GM23248 (cell line): ENCODE results near the gene CELA2B. TPM values are rescaled to one million over a fixed set of nuclear protein-coding genes. Genes with fewer than 3 reads are reported as not detected.

Experiments used
- DNase-seq: peaks from one replicate; pipeline ENCODE4 v3.0.0-alpha.2; 2015
- H2AFZ ChIP-seq: fragments of 200-600 bp; sonication (generic); 2 replicates; pipeline ENCODE4 v1.6.1; 2016; ENCODE audit warnings: antibody characterized with exemption
- H3F3A ChIP-seq: fragments of 200-600 bp; sonication (generic); 2 replicates; pipeline ENCODE4 v1.6.1; 2016; ENCODE audit warnings: mild to moderate bottlenecking, antibody characterized with exemption, mixed run types; ENCODE audit not compliant: insufficient read depth
- H3K27ac ChIP-seq: fragments of 200-600 bp; sonication (generic); 2 replicates; pipeline ENCODE4 v1.5.1; 2016; ENCODE audit warnings: mild to moderate bottlenecking
- H3K27me3 ChIP-seq: fragments of 200-600 bp; sonication (generic); replicated peaks from 2 replicates; pipeline ENCODE4 v1.6.1; 2016; ENCODE audit warnings: mild to moderate bottlenecking; ENCODE audit not compliant: insufficient read depth
- H3K36me3 ChIP-seq: fragments of 200-600 bp; sonication (generic); 2 replicates; pipeline ENCODE4 v1.6.1; 2016; ENCODE audit warnings: low read depth, mild to moderate bottlenecking
- H3K4me1 ChIP-seq: fragments of 200-600 bp; sonication (generic); 2 replicates; pipeline ENCODE4 v1.6.1; 2016; ENCODE audit warnings: mild to moderate bottlenecking; ENCODE audit not compliant: insufficient read depth
- H3K4me2 ChIP-seq: fragments of 200-600 bp; sonication (generic); one replicate; pipeline ENCODE4 v1.6.1; 2016; ENCODE audit warnings: mild to moderate bottlenecking; ENCODE audit not compliant: unreplicated experiment
- H3K4me3 ChIP-seq: fragments of 200-600 bp; sonication (generic); 2 replicates; pipeline ENCODE4 v1.5.1; 2016; ENCODE audit warnings: mild to moderate bottlenecking
- H3K79me2 ChIP-seq: fragments of 200-600 bp; sonication (generic); 2 replicates; pipeline ENCODE4 v1.6.1; 2016; ENCODE audit warnings: mild to moderate bottlenecking; ENCODE audit not compliant: insufficient read depth
- H3K9ac ChIP-seq: fragments of 200-600 bp; sonication (generic); 2 replicates; pipeline ENCODE4 v1.6.1; 2016; ENCODE audit warnings: mild to moderate bottlenecking
- H3K9me2 ChIP-seq: fragments of 200-600 bp; sonication (generic); 2 replicates; pipeline ENCODE4 v1.6.1; 2016; ENCODE audit warnings: mixed run types, mild to moderate bottlenecking, moderate library complexity; ENCODE audit not compliant: insufficient read depth
- H3K9me3 ChIP-seq: fragments of 200-600 bp; sonication (generic); one replicate; pipeline ENCODE4 v1.6.1; 2017; ENCODE audit warnings: low read depth
- H4K20me1 ChIP-seq: fragments of 200-600 bp; sonication (generic); 2 replicates; pipeline ENCODE4 v1.6.0; 2016; ENCODE audit not compliant: insufficient read depth
- EZH2 ChIP-seq: fragments of 200-600 bp; sonication (generic); IDR thresholded peaks from 2 replicates; pipeline ENCODE4 v1.6.1; 2018; ENCODE audit warnings: antibody characterized with exemption, mild to moderate bottlenecking; ENCODE audit not compliant: insufficient read depth, poor library complexity, severe bottlenecking
- EZH2phosphoT487 ChIP-seq: fragments of 200-600 bp; sonication (generic); IDR thresholded peaks from 2 replicates; pipeline ENCODE4 v1.6.1; 2018; ENCODE audit warnings: antibody characterized with exemption, moderate library complexity, mild to moderate bottlenecking, low read depth; ENCODE audit not compliant: insufficient read depth
- whole genome bisulfite sequencing, 2 experiments: methylation state at CpG; one replicate each; pipeline ENCODE4 v1.1.6; 2015 to 2017; ENCODE audit warnings: low lambda C conversion rate in 2 of 2, low coverage in 1 of 2; ENCODE audit errors: missing lambda C conversion rate in 2 of 2; 5-methylcytosine and 5-hydroxymethylcytosine counted together
- in situ Hi-C: fragments of 300-500 bp; cut with MboI; formaldehyde crosslinking; loops from 2 replicates; pipeline ENCODE4 v1.15.0; 2020
- polyA plus RNA-seq: library from polyadenylated mRNA; unstranded; fragments of >200 nt; fragmentation: Nextera tagmentation; extraction: Ambion mirVana; gene quantifications from 2 replicates; pipeline ENCODE4 v1.2.1, GENCODE V29; 2016
- total RNA-seq: library from RNA; depleted of rRNA; stranded (reverse); fragments of >200 nt; shearing (Covaris generic); gene quantifications from 2 replicates; pipeline ENCODE4 v1.2.3, GENCODE V29; 2014

Gene CELA2B
- total and polyA plus RNA-seq, 2 experiments from 2014 or later: not detected

DNA sequence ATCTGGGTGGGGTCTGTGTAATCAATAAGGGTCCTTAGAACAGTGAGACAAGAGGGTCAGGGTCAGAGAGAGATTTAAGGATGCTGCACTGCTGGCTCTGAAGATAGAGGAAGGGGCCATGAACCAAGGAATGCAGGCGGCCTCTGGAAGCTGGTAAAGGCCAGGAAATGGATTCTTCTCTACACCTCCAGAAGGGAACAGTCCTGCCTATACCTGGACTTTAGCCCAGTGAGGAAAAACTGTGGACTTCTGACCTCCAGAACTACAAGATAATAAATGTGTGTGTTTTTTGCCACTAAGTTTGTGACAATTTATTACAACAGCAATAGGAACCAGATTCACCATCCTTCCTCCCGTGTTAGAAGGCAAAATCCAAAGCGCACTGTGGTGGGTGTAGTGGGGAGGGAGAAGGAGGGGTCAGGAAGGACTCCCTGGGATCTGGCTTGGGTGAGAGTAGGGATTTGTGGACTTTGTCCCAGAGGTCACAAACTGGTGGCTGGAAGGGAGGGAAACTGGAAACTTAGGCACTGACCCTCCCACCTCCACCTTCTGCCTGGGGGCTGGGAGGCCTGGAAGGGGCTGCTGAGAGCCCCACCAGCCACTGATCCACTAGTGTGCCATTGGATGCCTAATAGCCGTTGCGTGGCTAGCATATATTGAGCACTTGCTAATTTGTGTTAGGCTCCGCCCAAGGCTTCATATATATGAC lies 24.7 kb upstream of the CELA2B start:
- no peaks in the 10 kb centered on the region for H3K9me3 ChIP-seq
- H3F3A ChIP-seq: no peaks in the 10 kb centered on the region
- H3K9ac ChIP-seq: no peak overlapping the region
- no peak overlapping the region for H3K4me3 ChIP-seq
- no peaks in the 10 kb centered on the region for H3K27me3 ChIP-seq
- 77 to 80% methylated on average over 6 of the region's 6 CpGs for WGBS, 2 experiments
- in situ Hi-C loops: no loop called here
- H3K4me1 ChIP-seq: peaks cover 7% of the 10 kb centered on the region
- H2AFZ ChIP-seq: no peak overlapping the region
- no peaks in the 10 kb centered on the region for H3K79me2 ChIP-seq
- H3K9me2 ChIP-seq: no peaks in the 10 kb centered on the region
- TF ChIP-seq EZH2phosphoT487 (no peak), EZH2 (no peak)
- no peak overlapping the region for H3K4me2 ChIP-seq
- H4K20me1 ChIP-seq: no peaks in the 10 kb centered on the region
- H3K36me3 ChIP-seq: no peaks in the 10 kb centered on the region
- no peak for DNase-seq
- H3K27ac ChIP-seq: no peak overlapping the region

- DNase-seq: peak; percentile 36
- H3K27me3 ChIP-seq: no peaks in the 10 kb centered on the region
- H4K20me1 ChIP-seq: no peaks in the 10 kb centered on the region
- H3K27ac ChIP-seq: no peak overlapping the region
- in situ Hi-C loops: no loop called here
- H3K36me3 ChIP-seq: no peaks in the 10 kb centered on the region
- no peak for TF ChIP-seq EZH2phosphoT487
- H3K4me2 ChIP-seq: no peak overlapping the region
- H3K9ac ChIP-seq: no peak overlapping the region
- H3K9me3 ChIP-seq: no peaks in the 10 kb centered on the region
- peaks cover 7% of the 10 kb centered on the region for H3K4me1 ChIP-seq
- no peaks in the 10 kb centered on the region for H3K79me2 ChIP-seq
- H2AFZ ChIP-seq: no peak overlapping the region
- no peak overlapping the region for H3K4me3 ChIP-seq
- no peaks in the 10 kb centered on the region for H3K9me2 ChIP-seq
- H3F3A ChIP-seq: no peaks in the 10 kb centered on the region
- 85 to 100% methylated on average over 1 of the region's 1 CpG for WGBS, 2 experiments
Measured at GRCh38 chr1:15452216-15452615, 23.7 kb upstream of the CELA2B start.

DNA sequence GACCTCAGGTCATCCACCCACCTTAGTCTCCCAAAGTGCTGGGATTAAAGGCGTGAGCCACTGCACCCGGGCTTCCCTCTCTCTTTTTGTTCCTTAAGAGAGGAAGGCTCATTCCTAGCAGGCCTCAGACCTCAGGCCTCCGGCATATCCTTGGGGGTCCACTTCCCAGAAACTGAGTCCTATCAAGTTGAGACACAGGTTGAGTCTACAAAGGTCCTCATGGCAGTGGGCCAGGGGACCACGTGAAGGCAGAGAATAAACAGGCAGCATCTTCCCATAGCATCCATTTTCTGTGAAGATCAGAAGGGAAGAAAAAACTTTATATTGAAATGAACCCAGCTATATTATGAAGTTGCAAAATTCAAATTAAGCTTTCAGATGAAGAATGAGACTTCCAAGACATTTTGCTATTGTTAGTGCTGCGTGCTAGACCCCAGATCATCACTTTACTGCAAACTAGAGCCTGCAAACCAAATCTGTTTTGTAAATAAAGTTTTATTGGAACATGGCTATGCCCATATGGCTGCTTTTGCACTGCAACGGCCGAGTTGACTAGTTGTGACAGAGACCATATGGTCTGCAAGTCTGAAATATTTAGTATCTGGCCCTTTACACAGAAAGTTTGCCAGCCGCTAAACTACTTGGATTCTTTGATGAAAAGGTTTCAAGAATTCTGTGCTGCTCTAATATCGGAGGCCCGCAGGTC lies 22.9 kb upstream of the CELA2B start:
- WGBS, 2 experiments: 78 to 79% methylated on average over 10 of the region's 10 CpGs
- H3K4me1 ChIP-seq: peaks cover 7% of the 10 kb centered on the region
- in situ Hi-C loops: no loop called here

GRCh38 chr1:15453734-15454133 lies 22.2 kb upstream of the CELA2B start:
- no peak overlapping the region for H3K4me3 ChIP-seq
- no peak overlapping the region for H3K27ac ChIP-seq
- H3F3A ChIP-seq: no peaks in the 10 kb centered on the region
- H3K79me2 ChIP-seq: no peaks in the 10 kb centered on the region
- peaks cover 7% of the 10 kb centered on the region for H3K4me1 ChIP-seq
- peak overlapping the region; percentile 16 for H3K4me2 ChIP-seq
- no peaks in the 10 kb centered on the region for H3K9me3 ChIP-seq
- H3K36me3 ChIP-seq: no peaks in the 10 kb centered on the region
- H2AFZ ChIP-seq: no peak overlapping the region
- H3K9me2 ChIP-seq: no peaks in the 10 kb centered on the region
- whole genome bisulfite sequencing, 2 experiments: 81 to 85% methylated on average over 11 of the region's 11 CpGs
- no peaks in the 10 kb centered on the region for H3K27me3 ChIP-seq
- TF ChIP-seq EZH2phosphoT487: no peak
- no peak for TF ChIP-seq EZH2
- in situ Hi-C loops: no loop called here
- no peaks in the 10 kb centered on the region for H4K20me1 ChIP-seq
- no peak overlapping the region for H3K9ac ChIP-seq
- DNase-seq: peak; percentile 23

More for the DNA sequence above, 22.9 kb upstream of the CELA2B start:
- no peak overlapping the region for H3K4me2 ChIP-seq
- no peak for DNase-seq
- H3K27ac ChIP-seq: no peak overlapping the region
- H3K27me3 ChIP-seq: no peaks in the 10 kb centered on the region
- TF ChIP-seq EZH2 (no peak), EZH2phosphoT487 (no peak)
- H3K9me3 ChIP-seq: no peaks in the 10 kb centered on the region
- no peak overlapping the region for H3K9ac ChIP-seq
- H4K20me1 ChIP-seq: no peaks in the 10 kb centered on the region
- no peak overlapping the region for H3K4me3 ChIP-seq
- H3K36me3 ChIP-seq: no peaks in the 10 kb centered on the region
- no peaks in the 10 kb centered on the region for H3F3A ChIP-seq
- H2AFZ ChIP-seq: no peak overlapping the region
- H3K79me2 ChIP-seq: no peaks in the 10 kb centered on the region
- H3K9me2 ChIP-seq: no peaks in the 10 kb centered on the region

DNA sequence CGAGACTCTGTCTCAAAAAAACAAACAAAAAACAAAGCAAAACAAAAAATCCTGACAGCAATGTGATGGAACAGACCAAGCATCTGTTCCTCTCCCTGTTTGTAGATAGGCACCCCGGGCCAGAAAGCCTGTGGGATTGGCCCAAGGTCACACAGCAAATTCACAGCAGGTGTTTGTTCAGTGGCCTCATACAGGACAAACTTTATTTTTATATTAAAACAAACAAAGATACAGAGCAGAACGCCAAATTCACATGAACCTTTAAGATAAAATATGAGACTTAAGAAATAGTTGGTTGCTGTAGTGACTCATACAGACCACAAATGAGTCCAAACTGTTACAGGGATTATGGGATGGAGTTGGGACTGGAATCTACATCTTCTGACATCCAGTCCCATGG lies 21.6 kb upstream of the CELA2B start:
- Histone ChIP-seq H3K36me3 (no peaks in the 10 kb centered on the region), H3K4me2 (peak overlapping the region; percentile 16), H3K9ac (no peak overlapping the region), H4K20me1 (no peaks in the 10 kb centered on the region), H2AFZ (no peak overlapping the region), H3F3A (no peaks in the 10 kb centered on the region), H3K27ac (no peak overlapping the region), H3K4me1 (peaks cover 7% of the 10 kb centered on the region), H3K79me2 (no peaks in the 10 kb centered on the region), H3K4me3 (no peak overlapping the region), H3K9me3 (no peaks in the 10 kb centered on the region), H3K9me2 (no peaks in the 10 kb centered on the region), H3K27me3 (no peaks in the 10 kb centered on the region)
- WGBS, 2 experiments: 35 to 41% methylated on average over 3 of the region's 3 CpGs
- in situ Hi-C loops: no loop called here
- peak; percentile 72 for DNase-seq
- no peak for TF ChIP-seq EZH2phosphoT487
- no peak for TF ChIP-seq EZH2
